Right atrium auricular region (tissue), 2 donors: ENCODE data around the gene CEP131. TPM values are rescaled to one million over a fixed set of nuclear protein-coding genes. Genes with fewer than 3 reads are reported as not detected.

ENCODE experiments used
- DNase-seq: peaks from one replicate; pipeline ENCODE4 v3.0.0-alpha.2; 2019; ENCODE audit warnings: low spot score
- H3K27ac ChIP-seq, 2 donors: fragments of 200-600 bp; sonication (generic); 1 replicate in 1 of 2; 2 replicates in 1 of 2; pipeline ENCODE4 v1.5.1; 2016 to 2019
- H3K27me3 ChIP-seq, 2 donors: fragments of 200-600 bp; sonication (generic); one replicate each; pipeline versions ENCODE4 v1.5.1 to v1.6.0; 2017 to 2019
- H3K36me3 ChIP-seq: fragments of 200-600 bp; sonication (generic); one replicate; pipeline ENCODE4 v1.5.1; 2016
- H3K4me1 ChIP-seq, 2 donors: fragments of 200-600 bp; sonication (generic); one replicate each; pipeline versions ENCODE4 v1.5.1 to v1.6.0; 2017 to 2019
- H3K4me3 ChIP-seq, 2 donors: fragments of 200-600 bp; sonication (generic); 1 replicate in 1 of 2; 2 replicates in 1 of 2; pipeline ENCODE4 v1.5.1; 2017 to 2019; ENCODE audit warnings: mild to moderate bottlenecking in 1 of 2, moderate library complexity in 1 of 2
- H3K9me3 ChIP-seq, 2 donors: fragments of 200-600 bp; sonication (generic); one replicate each; pipeline ENCODE4 v1.5.1; 2019
- total RNA-seq, 2 donors: library from RNA; depleted of rRNA; stranded (reverse); fragments of >200 nt; gene quantifications; one replicate each; pipeline ENCODE4 v1.1.0, GENCODE V29; 2016
- TF ChIP-seq, protein P1 (sequence below), 2 donors: fragments of 200-600 bp; sonication (generic); IDR thresholded peaks; one replicate each; pipeline ENCODE4 v1.5.1; 2019; ENCODE audit warnings: antibody characterized with exemption in 2 of 2

Gene CEP131
- total RNA-seq, 2 donors from 2014 or later: 5.5 to 6.2 TPM

DNA sequence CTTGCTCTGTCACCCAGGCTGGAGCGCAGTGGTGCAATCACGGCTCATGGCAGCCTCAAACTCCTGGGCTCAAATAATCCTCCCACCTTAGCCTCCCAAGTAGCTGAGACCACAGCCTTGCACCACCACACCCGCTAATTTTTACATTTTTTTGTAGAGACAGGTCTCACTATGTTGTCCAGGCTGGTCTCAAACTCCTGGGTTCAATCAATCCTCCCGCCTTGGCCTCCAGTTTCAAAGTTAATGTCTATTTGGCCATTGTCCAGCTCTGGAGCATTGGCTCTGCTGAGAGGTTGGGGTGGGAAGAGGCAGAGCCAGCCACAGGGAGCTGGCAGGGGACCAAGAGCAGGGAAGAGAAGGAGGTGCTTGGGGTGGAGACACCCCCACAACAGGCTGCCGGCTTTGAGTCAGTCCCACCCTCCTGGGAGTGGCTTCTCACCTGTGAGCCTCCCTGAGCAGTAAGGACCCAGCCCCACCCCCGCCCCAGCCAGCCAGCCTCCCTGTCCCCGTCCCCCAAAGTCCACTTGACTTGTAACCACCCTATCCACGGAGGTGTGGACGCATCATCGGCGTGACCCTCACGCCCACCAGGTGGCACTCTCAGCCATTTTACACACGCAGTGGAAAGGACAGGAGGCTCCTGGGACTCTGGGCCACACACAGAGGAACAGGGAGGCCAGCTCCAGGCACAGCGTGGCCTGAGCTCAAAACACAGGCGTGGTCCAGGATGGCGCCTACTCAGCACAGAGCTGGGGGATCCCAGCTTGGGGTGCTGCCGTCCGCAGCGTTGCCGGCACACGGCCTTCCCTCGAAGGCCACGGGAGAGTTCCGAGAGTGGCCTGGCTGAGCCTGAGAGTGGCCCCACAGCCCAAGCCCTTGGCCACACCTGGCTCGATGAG is 80.2 kb downstream of the CEP131 start:
- peak; percentile 78 for DNase-seq
- H3K4me3 ChIP-seq: no peak overlapping the region
- H3K36me3 ChIP-seq: no peaks in the 10 kb centered on the region
- H3K9me3 ChIP-seq: no peaks in the 10 kb centered on the region
- no peak overlapping the region for H3K27ac ChIP-seq
- H3K4me1 ChIP-seq: peaks cover 0 to 9% of the 10 kb centered on the region in 2 donors
- no peaks in the 10 kb centered on the region for H3K27me3 ChIP-seq
- TF ChIP-seq, protein P1, sequence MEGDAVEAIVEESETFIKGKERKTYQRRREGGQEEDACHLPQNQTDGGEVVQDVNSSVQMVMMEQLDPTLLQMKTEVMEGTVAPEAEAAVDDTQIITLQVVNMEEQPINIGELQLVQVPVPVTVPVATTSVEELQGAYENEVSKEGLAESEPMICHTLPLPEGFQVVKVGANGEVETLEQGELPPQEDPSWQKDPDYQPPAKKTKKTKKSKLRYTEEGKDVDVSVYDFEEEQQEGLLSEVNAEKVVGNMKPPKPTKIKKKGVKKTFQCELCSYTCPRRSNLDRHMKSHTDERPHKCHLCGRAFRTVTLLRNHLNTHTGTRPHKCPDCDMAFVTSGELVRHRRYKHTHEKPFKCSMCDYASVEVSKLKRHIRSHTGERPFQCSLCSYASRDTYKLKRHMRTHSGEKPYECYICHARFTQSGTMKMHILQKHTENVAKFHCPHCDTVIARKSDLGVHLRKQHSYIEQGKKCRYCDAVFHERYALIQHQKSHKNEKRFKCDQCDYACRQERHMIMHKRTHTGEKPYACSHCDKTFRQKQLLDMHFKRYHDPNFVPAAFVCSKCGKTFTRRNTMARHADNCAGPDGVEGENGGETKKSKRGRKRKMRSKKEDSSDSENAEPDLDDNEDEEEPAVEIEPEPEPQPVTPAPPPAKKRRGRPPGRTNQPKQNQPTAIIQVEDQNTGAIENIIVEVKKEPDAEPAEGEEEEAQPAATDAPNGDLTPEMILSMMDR (IDR thresholded peaks at IDR 0.05): peak; percentile 69 to 80

DNA sequence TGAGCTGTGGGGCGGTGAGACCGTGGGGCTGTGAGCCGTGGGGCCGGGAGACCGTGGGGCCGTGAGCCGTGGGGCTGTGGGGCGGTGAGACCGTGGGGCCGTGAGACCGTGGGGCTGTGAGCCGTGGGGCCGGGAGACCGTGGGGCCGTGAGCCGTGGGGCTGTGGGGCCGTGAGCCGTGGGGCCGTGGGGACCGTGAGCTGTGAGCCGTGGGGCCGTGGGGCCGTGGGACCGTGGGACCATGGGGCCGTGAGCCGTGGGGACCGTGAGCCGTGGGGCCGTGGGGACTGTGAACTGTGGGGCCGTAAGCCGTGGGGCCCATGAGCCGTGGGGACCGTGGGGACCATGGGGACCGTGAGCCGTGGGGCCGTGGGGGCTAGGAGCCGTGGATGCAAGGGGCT is 82.1 kb downstream of the CEP131 start:
- Histone ChIP-seq H3K9me3 (no peaks in the 10 kb centered on the region), H3K27ac (no peak overlapping the region), H3K36me3 (no peaks in the 10 kb centered on the region), H3K4me1 (peaks cover 0 to 9% of the 10 kb centered on the region in 2 donors), H3K4me3 (no peak overlapping the region), H3K27me3 (no peaks in the 10 kb centered on the region)
- TF ChIP-seq, protein P1 (IDR thresholded peaks at IDR 0.05): no peak
- no peak for DNase-seq

DNA sequence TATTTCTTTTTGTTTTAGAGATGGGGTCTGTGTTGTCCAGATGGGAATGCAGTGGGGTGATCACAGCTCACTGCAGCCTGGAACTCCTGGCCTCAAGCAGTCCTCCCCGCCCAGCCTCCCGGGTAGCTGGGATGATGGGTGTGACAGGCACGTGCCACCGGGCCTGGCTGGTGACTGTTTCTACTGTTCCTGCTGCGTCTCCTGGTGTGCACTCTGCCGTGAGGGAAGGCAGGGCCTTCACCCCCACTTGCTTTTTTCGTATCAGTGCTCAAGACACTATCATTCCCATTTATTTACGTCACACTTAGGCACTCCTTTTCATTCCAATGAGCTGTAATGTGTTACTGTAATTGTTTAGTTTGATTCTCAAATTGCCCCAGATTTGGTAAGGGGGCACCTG is 82.7 kb downstream of the CEP131 start:
- no peaks in the 10 kb centered on the region for H3K36me3 ChIP-seq
- TF ChIP-seq, protein P1 (IDR thresholded peaks at IDR 0.05): no peak

More for the DNA sequence above, 82.7 kb downstream of the CEP131 start:
- Histone ChIP-seq H3K4me1 (peaks cover 0 to 9% of the 10 kb centered on the region in 2 donors), H3K4me3 (no peak overlapping the region), H3K27me3 (no peaks in the 10 kb centered on the region), H3K9me3 (no peaks in the 10 kb centered on the region), H3K27ac (no peak overlapping the region)
- no peak for DNase-seq

Other genes with a start within 250 kb of the CEP131 start
- gene CHMP6, start 231.1 kb downstream of the CEP131 start, total RNA-seq: 10 to 100 TPM; 12.9 to 17.5 TPM
- gene BAIAP2, start 187.8 kb downstream of the CEP131 start, total RNA-seq: 10 to 100 TPM; 27.9 to 36.5 TPM
- not detected for gene PVALEF, start 57.5 kb downstream of the CEP131 start, total RNA-seq
- gene AATK, start 56.7 kb downstream of the CEP131 start, total RNA-seq: 1 to 10 TPM; 5.4 to 6.5 TPM
- gene TEPSIN, start 16.1 kb upstream of the CEP131 start, total RNA-seq: 10 to 100 TPM; 12.3 to 14.3 TPM
- gene NDUFAF8, start 16.4 kb upstream of the CEP131 start, total RNA-seq: 10 to 100 TPM; 53.1 to 53.5 TPM
- 10 to 100 TPM; 46.2 to 63.4 TPM for gene SLC38A10, start 72.3 kb upstream of the CEP131 start, total RNA-seq
- gene BAHCC1, start 172.5 kb upstream of the CEP131 start, total RNA-seq: 10 to 100 TPM in 1 of 2 donors, 1 to 10 TPM in 1; 5.8 to 12.7 TPM